Naive thymus-derived CD4-positive, alpha-beta T cell (primary cell): ENCODE measurements around the gene SLC39A6. TPM values are rescaled to one million over a fixed set of nuclear protein-coding genes. Genes with fewer than 3 reads are reported as not detected.

Experiments
- polyA plus RNA-seq, 2 donors: library from polyadenylated mRNA; unstranded; fragments of 300-500 nt; fragmentation: Illumina TruSeq; gene quantifications; one replicate each; pipeline ENCODE4 v1.2.3, GENCODE V29; 2021
- total RNA-seq, 6 experiments: library from RNA in 5 of 6; stranded (reverse) in 5 of 6; gene quantifications; 1 replicate in 5 of 6; 2 replicates in 1 of 6; pipeline ENCODE4 v1.2.3 and lab custom pipeline; 2021 to 2026

SLC39A6 gene
- total and polyA plus RNA-seq, 7 experiments from 2014 or later = 12.1 to 27.8 (median 17.5) TPM

Other genes with a start within 250 kb of the SLC39A6 start
- 10 to 100 TPM; 22.6 to 51.3 (median 28.7) TPM for gene RPRD1A, start 61.8 kb downstream of the SLC39A6 start, total RNA-seq
- 10 to 100 TPM; 11.8 to 12.1 TPM for gene RPRD1A, start 61.8 kb downstream of the SLC39A6 start, polyA plus RNA-seq
- 100 to 1,000 TPM in 4 of 5 experiments, 10 to 100 TPM in 1; 79.3 to 177 (median 150) TPM for gene ELP2, start 559 bp upstream of the SLC39A6 start, total RNA-seq
- 10 to 100 TPM; 77.4 to 93.9 TPM for gene ELP2, start 559 bp upstream of the SLC39A6 start, polyA plus RNA-seq
- gene MOCOS, start 58.2 kb upstream of the SLC39A6 start, total RNA-seq = under 1 TPM in 1 of 5 experiments, not detected in 4; 0.05 TPM
- not detected for gene MOCOS, start 58.2 kb upstream of the SLC39A6 start, polyA plus RNA-seq
- gene FHOD3, start 168.4 kb upstream of the SLC39A6 start, total RNA-seq = not detected
- not detected for gene FHOD3, start 168.4 kb upstream of the SLC39A6 start, polyA plus RNA-seq